K562 (cell line): ENCODE measurements around the gene LCN15. TPM values are rescaled to one million over a fixed set of nuclear protein-coding genes. Genes with fewer than 3 reads are reported as not detected.

Source experiments
- BRCA1 ChIP-seq, 2 experiments: fragments of 450-650 bp in 1 of 2; sonication (generic) in 1 of 2; formaldehyde crosslinking in 1 of 2; IDR thresholded peaks; 2 replicates each; pipeline versions ENCODE4 v1.5.0 to v1.6.1; 2017 to 2020; ENCODE audit warnings: mild to moderate bottlenecking in 1 of 2, missing genetic modification reagents in 1 of 2
- BRD4 ChIP-seq: fragments of 200-600 bp; sonication (generic); IDR thresholded peaks from 2 replicates; pipeline ENCODE4 v1.6.1; 2017; ENCODE audit warnings: inconsistent platforms
- CXXC5 ChIP-seq: fragments of 250-450 bp; sonication (Bioruptor Pico); IDR thresholded peaks from 2 replicates; pipeline ENCODE4 v1.8.0; 2022; ENCODE audit warnings: inconsistent platforms, mild to moderate bottlenecking, moderate library complexity
- DPF2 ChIP-seq: fragments of 450-650 bp; IDR thresholded peaks from 2 replicates; pipeline ENCODE4 v1.6.1; 2016
- EGR1 ChIP-seq: fragments of 450-650 bp; conservative IDR thresholded peaks from 2 replicates; pipeline ENCODE4 v1.6.1; 2017; ENCODE audit warnings: mild to moderate bottlenecking
- ESRRB ChIP-seq: fragments of 250-450 bp; sonication (Bioruptor Pico); IDR thresholded peaks from 2 replicates; pipeline ENCODE4 v1.5.0; 2020; ENCODE audit warnings: mild to moderate bottlenecking, moderate library complexity, borderline replicate concordance
- ETS1 ChIP-seq: conservative IDR thresholded peaks from 2 replicates; pipeline ENCODE4 v1.6.1; 2011; ENCODE audit warnings: low read depth, mild to moderate bottlenecking, low read length; ENCODE audit not compliant: control insufficient read depth
- GABPB1 ChIP-seq: sonication (generic); formaldehyde crosslinking; IDR thresholded peaks from 2 replicates; pipeline ENCODE4 v1.8.0; 2022; ENCODE audit warnings: mild to moderate bottlenecking, missing genetic modification reagents
- HDGF ChIP-seq: fragments of 450-650 bp; IDR thresholded peaks from 2 replicates; pipeline ENCODE4 v1.6.1; 2016
- MYNN ChIP-seq, 2 experiments: sonication (generic); formaldehyde crosslinking in 1 of 2; IDR thresholded peaks; 2 replicates each; pipeline versions ENCODE4 v1.5.0 to v1.6.1; 2016 to 2020; ENCODE audit warnings: antibody characterized with exemption in 1 of 2, missing genetic modification reagents in 1 of 2
- NONO ChIP-seq, 2 experiments: fragments of 200-400 bp in 1 of 2; fragments of 450-650 bp in 1 of 2; formaldehyde crosslinking in 1 of 2; IDR thresholded peaks; 2 replicates each; pipeline ENCODE4 v1.6.1; 2017; ENCODE audit warnings: low read depth in 2 of 2, mild to moderate bottlenecking in 2 of 2, moderate library complexity in 2 of 2, low read length in 1 of 2
- NR2C2 ChIP-seq, 2 experiments: fragments of 200-800 bp in 1 of 2; sonication (Bioruptor generic) in 1 of 2; sonication (generic) in 1 of 2; formaldehyde crosslinking in 1 of 2; IDR thresholded peaks; 2 replicates each; pipeline versions ENCODE4 v1.6.1 to v1.8.0; 2016 to 2022; ENCODE audit warnings: mild to moderate bottlenecking in 1 of 2, missing compliant biosample characterization in 1 of 2, missing genetic modification characterization in 1 of 2, missing genetic modification reagents in 1 of 2
- NRF1 ChIP-seq, 2 experiments: fragments of 450-650 bp; IDR thresholded peaks in 1 of 2; conservative IDR thresholded peaks in 1 of 2; 2 replicates each; pipeline ENCODE4 v1.6.1; 2014; ENCODE audit warnings: mild to moderate bottlenecking in 2 of 2
- PCBP1 ChIP-seq: fragments of 200-400 bp; formaldehyde crosslinking; IDR thresholded peaks from 2 replicates; pipeline ENCODE4 v1.6.1; 2018; ENCODE audit warnings: mild to moderate bottlenecking, low read depth, low read length; ENCODE audit not compliant: poor library complexity, severe bottlenecking
- PHF21A ChIP-seq: fragments of 450-650 bp; IDR thresholded peaks from 2 replicates; pipeline ENCODE4 v1.6.1; 2017; ENCODE audit warnings: low read depth, borderline replicate concordance
- RBM22 ChIP-seq: fragments of 200-400 bp; formaldehyde crosslinking; IDR thresholded peaks from 2 replicates; pipeline ENCODE4 v1.6.1; 2018; ENCODE audit warnings: low read length, low read depth; ENCODE audit not compliant: poor library complexity, severe bottlenecking
- RCOR1 ChIP-seq, 2 experiments: IDR thresholded peaks; 2 replicates each; pipeline ENCODE4 v1.6.1; 2012; ENCODE audit warnings: low read depth in 2 of 2, low read length in 2 of 2, borderline replicate concordance in 1 of 2, improper control_type of control experiment in 1 of 2
- SAFB ChIP-seq: fragments of 200-400 bp; formaldehyde crosslinking; IDR thresholded peaks from 2 replicates; pipeline ENCODE4 v1.6.1; 2017; ENCODE audit warnings: low read depth, low read length, borderline replicate concordance
- TCF3 ChIP-seq: sonication (generic); formaldehyde crosslinking; IDR thresholded peaks from 2 replicates; pipeline ENCODE4 v1.4.0; 2020; ENCODE audit warnings: mild to moderate bottlenecking, missing genetic modification reagents
- U2AF1 ChIP-seq: fragments of 200-400 bp; formaldehyde crosslinking; optimal IDR thresholded peaks from 2 replicates; pipeline ENCODE3; 2017; ENCODE audit warnings: mild to moderate bottlenecking, low read depth, low read length, moderate library complexity
- ZNF165 ChIP-seq: fragments of 250-450 bp; sonication (Bioruptor Pico); IDR thresholded peaks from 2 replicates; pipeline ENCODE4 v1.4.0; 2020; ENCODE audit warnings: borderline replicate concordance
- ZNF184 ChIP-seq: sonication (generic); formaldehyde crosslinking; IDR thresholded peaks from 2 replicates; pipeline ENCODE4 v1.5.0; 2020; ENCODE audit warnings: missing genetic modification reagents
- ZNF76 ChIP-seq: fragments of 250-450 bp; sonication (Bioruptor Pico); IDR thresholded peaks from 2 replicates; pipeline ENCODE4 v1.4.0; 2020; ENCODE audit warnings: mild to moderate bottlenecking, moderate library complexity, borderline replicate concordance
- polyA plus RNA-seq, 8 experiments: library from polyadenylated mRNA; depleted of rRNA in 4 of 8; stranded (reverse) in 5 of 8; unstranded in 3 of 8; fragments of >200 nt; fragmentation: Nextera tagmentation in 2 of 8; fragmentation: Illumina TruSeq in 1 of 8; extraction: Ambion mirVana in 2 of 8; extraction: Trizol in 1 of 8; gene quantifications; 2 replicates each; pipeline versions ENCODE4 v1.2.1 to v1.2.3, GENCODE V29; 2011 to 2014; ENCODE audit warnings: inconsistent platforms in 1 of 8, missing spikeins in 1 of 8
- total RNA-seq, 7 experiments: library from RNA; depleted of rRNA in 6 of 7; stranded (reverse); fragments of >200 nt in 6 of 7; fragmentation: Illumina TruSeq in 2 of 7; extraction: Trizol in 2 of 7; gene quantifications; 2 replicates each; pipeline versions ENCODE4 v1.2.1 to v1.2.3, GENCODE V29; 2011 to 2021; ENCODE audit warnings: low replicate concordance in 1 of 7
- TF ChIP-seq, protein P1 (sequence below): sonication (generic); formaldehyde crosslinking; IDR thresholded peaks from 2 replicates; pipeline ENCODE4 v1.8.0; 2022; ENCODE audit warnings: missing genetic modification reagents, mild to moderate bottlenecking, borderline replicate concordance
- TF ChIP-seq, protein P2 (sequence below): sonication (generic); formaldehyde crosslinking; IDR thresholded peaks from 2 replicates; pipeline ENCODE4 v1.8.1; 2022; ENCODE audit warnings: missing genetic modification reagents

LCN15 gene
- total and polyA plus RNA-seq, 9 of the 15 experiments (the other 6 are each of a cell fraction or from before 2014, with no cell fraction given) = 0.66 TPM; not detected in 8

- 0 out of 2 replicates have a peak, but pooled peaks have one; percentile 14 for TF ChIP-seq TCF3 (CRISPR knock-in tag)
- no peak for TF ChIP-seq MYNN (IDR thresholded peaks at IDR 0.05)
- no peak for TF ChIP-seq MYNN (CRISPR knock-in tag; IDR thresholded peaks at IDR 0.05)
- TF ChIP-seq PHF21A = no peak
- no peak for TF ChIP-seq HDGF
- TF ChIP-seq, protein P1, sequence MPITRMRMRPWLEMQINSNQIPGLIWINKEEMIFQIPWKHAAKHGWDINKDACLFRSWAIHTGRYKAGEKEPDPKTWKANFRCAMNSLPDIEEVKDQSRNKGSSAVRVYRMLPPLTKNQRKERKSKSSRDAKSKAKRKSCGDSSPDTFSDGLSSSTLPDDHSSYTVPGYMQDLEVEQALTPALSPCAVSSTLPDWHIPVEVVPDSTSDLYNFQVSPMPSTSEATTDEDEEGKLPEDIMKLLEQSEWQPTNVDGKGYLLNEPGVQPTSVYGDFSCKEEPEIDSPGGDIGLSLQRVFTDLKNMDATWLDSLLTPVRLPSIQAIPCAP (CRISPR knock-in tag) = no peak
- peak; percentile 24 for TF ChIP-seq PCBP1
- TF ChIP-seq NONO (IDR thresholded peaks at IDR 0.05; ENCODE audit: low read depth in 2 of 2, low read length in 1 of 2) = no peak
- peak; percentile 61; the same call in 1 of the 2 replicates for TF ChIP-seq SAFB
- TF ChIP-seq CXXC5 = peak; percentile 27; the same call in 1 of the 2 replicates
- TF ChIP-seq RBM22 = peak; percentile 87
- TF ChIP-seq GABPB1 (CRISPR knock-in tag) = no peak
- TF ChIP-seq ESRRB (CRISPR knock-in tag) = no peak
- peak; percentile 36 for TF ChIP-seq U2AF1
- no peak for TF ChIP-seq ZNF76 (CRISPR knock-in tag)
- no peak for TF ChIP-seq NR2C2 (CRISPR knock-in tag; IDR thresholded peaks at IDR 0.05)
- TF ChIP-seq NR2C2 (tag; IDR thresholded peaks at IDR 0.05) = peak; percentile 48
- TF ChIP-seq, protein P2, sequence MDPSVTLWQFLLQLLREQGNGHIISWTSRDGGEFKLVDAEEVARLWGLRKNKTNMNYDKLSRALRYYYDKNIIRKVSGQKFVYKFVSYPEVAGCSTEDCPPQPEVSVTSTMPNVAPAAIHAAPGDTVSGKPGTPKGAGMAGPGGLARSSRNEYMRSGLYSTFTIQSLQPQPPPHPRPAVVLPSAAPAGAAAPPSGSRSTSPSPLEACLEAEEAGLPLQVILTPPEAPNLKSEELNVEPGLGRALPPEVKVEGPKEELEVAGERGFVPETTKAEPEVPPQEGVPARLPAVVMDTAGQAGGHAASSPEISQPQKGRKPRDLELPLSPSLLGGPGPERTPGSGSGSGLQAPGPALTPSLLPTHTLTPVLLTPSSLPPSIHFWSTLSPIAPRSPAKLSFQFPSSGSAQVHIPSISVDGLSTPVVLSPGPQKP (CRISPR knock-in tag) = no peak
- TF ChIP-seq BRCA1 (IDR thresholded peaks at IDR 0.05) = no peak
- TF ChIP-seq BRCA1 (CRISPR knock-in tag; IDR thresholded peaks at IDR 0.05) = no peak
- TF ChIP-seq ZNF184 = no peak
- no peak for TF ChIP-seq DPF2
- 0 out of 2 replicates have a peak, but pooled peaks have one; percentile 31 for TF ChIP-seq ETS1
- peak; percentile 75 to 78 for TF ChIP-seq NRF1 (conservative IDR thresholded peaks at IDR 0.05 in 1 of 2, IDR thresholded peaks at IDR 0.05 in 1 of 2)
- TF ChIP-seq RCOR1 (IDR thresholded peaks at IDR 0.05; ENCODE audit: borderline replicate concordance in 1 of 2, low read depth in 2 of 2, low read length in 2 of 2) = 0 out of 4 replicates have a peak, but pooled peaks of 1 of the 2 experiments have one; percentile 15
- no peak for TF ChIP-seq BRD4
- peak; percentile 35; the same call in 1 of the 2 replicates for TF ChIP-seq EGR1
- no peak for TF ChIP-seq ZNF165 (CRISPR knock-in tag)
Observed at GRCh38 chr9:136799854-136800657, 35.7 kb upstream of the LCN15 start (continued).
